ENCODE results near the gene HSPA12B.

The HSPA12B gene

GRCh38 chr20:3730803-3731672 lies 1.4 kb upstream of the HSPA12B start:
- no peak for DNase-seq

- no peak for DNase-seq
These were observed 550 bp upstream of the HSPA12B start for GRCh38 chr20:3731944-3732326.

DNA sequence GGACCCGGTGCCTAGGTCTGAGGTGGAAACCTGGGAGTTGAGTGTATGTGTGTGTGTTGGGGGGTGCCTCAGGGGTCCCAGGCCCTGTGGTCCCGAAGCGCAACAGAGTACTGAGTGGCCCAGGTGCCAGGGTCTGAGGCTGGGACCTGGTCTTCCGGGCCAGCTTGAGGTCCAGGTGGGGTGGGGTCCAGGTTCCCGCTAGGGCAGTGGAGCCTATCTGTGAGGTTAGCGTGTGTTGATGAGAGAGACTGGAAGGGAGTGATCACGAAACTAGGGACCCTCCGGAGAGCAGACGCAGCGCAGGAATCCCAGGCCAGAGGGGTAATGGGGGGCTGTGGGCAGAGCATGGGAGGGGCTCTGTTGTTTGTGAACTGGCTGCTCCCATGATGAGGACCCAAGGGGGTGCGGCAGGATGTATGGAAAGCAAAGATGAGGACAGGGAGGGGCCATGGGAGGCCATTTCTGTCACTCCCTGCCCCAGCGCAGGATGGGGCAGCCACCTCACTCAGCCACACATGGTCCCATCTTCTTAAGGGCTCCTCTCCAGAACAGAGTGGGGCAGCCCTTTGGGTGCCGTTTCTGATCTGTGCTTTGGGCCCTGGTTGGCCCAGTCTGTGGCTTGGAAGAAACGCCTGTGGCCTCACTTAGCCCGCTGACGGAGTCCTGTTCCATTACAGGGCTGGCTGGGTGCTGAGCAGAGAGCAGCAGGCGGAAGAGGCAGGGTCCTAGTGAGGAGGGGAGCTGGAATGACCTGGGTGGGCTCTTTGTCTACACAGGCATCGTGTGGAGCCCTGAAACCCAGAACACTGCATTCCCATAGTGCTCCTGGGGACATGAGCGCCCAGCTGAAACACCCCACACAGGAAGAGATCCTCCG lies 872 bp downstream of the HSPA12B start:
- DNase-seq = no peak

- DNase-seq = peak; percentile 35
These were observed 1.8 kb downstream of the HSPA12B start for GRCh38 chr20:3734111-3734843.

- no peak for DNase-seq
These were observed 3.3 kb downstream of the HSPA12B start for GRCh38 chr20:3735768-3736167.

GRCh38 chr20:3738111-3739053 lies 5.9 kb downstream of the HSPA12B start:
- no peak for DNase-seq

GRCh38 chr20:3739054-3739925 lies 6.8 kb downstream of the HSPA12B start:
- no peak for DNase-seq

GRCh38 chr20:3739926-3740451 lies 7.5 kb downstream of the HSPA12B start:
- no peak for DNase-seq

DNA sequence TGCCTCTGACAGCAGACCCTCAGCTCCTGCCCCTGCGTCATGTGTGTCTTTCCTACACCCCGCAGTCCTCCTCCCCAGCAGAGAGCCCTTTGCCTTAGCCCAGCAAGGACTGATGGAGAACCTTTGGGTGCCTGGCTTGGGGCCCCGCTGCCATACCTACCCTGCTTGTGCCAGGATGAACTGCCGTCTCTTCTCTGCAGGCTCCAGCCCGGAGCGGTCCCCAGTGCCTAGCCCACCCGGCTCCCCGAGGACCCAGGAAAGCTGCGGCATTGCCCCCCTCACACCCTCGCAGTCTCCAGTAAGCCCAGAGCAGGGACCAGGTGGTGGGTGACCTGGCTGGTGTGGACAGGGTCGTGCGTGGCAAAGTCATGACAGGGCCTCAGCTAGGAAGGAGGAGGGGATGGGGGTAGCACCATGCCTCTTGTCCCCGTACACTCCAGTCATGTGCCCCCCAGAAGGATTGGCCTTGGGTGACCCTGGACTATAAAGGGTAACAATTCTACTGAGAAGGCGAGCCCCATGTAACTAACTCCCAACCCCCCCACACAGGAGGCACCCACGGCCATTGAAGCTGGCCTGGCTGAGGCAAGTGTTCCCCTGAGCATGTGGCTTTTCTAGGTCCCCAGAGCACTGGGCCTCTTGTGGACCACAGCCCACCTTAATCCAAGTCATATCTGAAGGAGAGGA lies 8.3 kb downstream of the HSPA12B start:
- DNase-seq = no peak

- no peak for DNase-seq
These were observed 9.5 kb downstream of the HSPA12B start for GRCh38 chr20:3741836-3742458.

DNA sequence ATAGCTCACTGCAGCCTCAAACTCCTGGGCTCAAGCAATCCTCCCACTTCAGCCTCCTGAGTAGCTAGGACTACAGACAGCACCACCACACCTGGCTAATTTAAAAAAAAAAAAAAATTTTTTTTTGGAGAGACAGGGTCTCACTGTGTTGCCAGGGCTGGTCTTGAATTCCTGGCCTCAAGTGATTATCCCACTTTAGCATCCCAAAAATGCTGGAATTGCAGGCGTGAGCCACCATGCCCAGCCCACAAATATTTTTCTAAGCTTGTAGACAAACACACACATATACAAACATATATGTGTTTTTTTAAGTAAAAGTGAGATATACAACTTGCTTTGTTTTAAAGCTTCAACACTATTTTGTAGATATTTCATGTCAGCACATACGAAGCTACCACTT lies 10.8 kb downstream of the HSPA12B start:
- DNase-seq = no peak

DNA sequence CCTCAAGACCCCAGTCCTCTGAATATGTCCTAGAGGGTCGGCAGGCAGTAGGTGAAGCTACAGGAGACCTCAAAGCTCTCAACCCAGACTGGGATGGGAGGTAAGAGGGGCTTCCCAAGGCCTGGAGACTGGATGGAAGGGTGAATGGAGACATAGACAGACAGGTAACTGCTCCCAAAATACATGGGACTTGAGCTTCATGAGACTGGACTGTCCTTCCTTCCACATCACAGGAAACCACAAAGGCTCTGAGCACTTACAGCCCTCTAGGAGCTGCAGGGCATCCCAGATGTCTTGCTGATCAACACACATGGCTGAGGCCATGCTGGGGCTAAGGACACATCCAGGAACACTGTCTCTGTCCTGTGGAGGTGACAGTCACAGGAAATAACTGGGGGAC lies 11.6 kb downstream of the HSPA12B start:
- DNase-seq = no peak

DNA sequence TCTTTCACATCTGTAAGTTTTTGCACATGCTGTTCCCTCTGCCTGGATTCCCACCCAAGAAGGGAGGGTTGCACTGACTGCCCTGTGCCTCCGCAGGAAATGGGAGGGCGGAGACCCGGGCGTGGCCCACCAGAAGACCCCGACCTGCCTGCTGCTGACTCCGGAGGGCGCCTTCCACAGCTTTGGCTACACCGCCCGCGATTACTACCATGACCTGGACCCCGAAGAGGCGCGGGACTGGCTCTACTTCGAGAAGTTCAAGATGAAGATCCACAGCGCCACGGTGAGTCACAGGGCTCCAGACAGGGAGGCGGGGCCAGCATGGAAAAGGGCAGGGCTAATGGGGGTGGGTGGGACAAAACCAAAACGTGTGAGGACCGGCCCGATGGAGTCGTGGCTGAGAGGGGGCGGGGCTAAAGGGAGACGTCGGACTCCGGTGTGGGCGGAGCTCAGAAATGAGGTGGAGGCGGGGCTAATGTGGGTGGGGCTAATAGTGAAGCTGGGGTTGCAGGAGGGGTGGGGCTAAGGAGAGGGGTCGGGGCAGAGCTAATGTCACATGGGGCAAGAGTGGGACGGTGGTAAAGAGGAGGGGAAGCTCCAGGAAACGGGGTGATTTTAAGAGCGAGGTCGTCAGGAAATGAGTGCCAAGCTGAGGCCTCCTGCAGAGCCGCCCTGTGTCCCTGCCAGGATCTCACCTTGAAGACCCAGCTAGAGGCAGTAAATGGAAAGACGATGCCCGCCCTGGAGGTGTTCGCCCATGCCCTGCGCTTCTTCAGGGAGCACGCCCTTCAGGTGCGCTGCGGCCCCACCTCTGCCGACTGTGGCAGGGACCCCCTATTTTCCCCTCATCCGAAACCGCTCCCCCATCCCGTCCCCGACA lies 12.6 kb downstream of the HSPA12B start:
- DNase-seq = no peak

DNA sequence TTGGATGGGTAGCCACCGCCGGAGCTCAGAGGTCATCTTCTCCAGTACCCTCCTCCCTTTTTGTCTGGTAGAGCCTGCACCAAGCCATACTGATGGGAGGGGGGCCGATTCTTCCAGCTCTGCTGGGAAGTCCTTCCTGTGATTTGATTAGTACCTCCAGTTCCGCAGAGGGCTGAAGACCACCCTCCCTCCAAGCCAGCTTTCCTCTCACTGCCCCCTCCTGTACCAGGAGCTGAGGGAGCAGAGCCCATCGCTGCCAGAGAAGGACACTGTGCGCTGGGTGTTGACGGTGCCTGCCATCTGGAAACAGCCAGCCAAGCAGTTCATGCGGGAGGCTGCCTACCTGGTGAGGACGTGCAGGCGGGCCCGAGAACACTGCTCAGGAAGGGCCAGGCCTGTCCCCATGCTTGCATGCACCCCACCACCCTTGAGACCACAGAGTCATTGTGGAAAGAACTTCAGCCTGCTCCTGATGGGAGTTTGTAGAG lies 13.2 kb downstream of the HSPA12B start:
- DNase-seq = no peak

DNA sequence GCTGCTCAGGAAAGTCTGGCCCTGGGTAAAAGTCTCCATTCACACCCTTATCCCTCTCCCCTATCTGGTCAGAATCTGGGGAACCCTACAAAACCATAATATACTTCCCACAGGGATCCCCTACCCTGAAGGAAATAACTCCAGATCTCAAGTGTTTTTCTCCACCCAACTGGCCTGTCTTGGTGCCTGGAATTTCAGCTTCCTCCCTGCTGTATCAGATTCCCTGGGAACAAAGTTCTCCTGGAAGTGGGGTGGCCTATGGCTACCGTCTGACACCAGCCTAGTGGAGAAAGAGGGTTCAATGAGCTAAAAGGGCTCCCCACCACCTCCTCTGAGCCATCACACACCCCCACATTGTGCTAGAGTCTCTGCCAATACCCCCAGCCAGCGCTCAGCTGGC lies 15.0 kb downstream of the HSPA12B start:
- no peak for DNase-seq

DNA sequence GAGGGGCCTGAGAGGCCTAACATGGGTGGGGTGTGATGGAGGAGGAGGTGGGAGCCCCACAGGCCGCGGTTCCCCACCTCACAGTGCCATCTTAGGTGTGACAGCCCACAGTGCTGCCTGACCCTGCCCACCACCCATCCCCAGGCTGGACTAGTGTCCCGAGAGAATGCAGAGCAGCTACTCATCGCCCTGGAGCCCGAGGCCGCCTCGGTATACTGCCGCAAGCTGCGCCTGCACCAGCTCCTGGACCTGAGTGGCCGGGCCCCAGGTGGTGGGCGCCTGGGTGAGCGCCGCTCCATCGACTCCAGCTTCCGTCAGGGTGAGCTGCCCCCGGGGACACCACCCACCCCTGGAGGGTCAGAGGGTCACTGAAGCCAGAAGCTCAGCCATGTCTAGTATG lies 15.6 kb downstream of the HSPA12B start:
- DNase-seq = no peak

DNA sequence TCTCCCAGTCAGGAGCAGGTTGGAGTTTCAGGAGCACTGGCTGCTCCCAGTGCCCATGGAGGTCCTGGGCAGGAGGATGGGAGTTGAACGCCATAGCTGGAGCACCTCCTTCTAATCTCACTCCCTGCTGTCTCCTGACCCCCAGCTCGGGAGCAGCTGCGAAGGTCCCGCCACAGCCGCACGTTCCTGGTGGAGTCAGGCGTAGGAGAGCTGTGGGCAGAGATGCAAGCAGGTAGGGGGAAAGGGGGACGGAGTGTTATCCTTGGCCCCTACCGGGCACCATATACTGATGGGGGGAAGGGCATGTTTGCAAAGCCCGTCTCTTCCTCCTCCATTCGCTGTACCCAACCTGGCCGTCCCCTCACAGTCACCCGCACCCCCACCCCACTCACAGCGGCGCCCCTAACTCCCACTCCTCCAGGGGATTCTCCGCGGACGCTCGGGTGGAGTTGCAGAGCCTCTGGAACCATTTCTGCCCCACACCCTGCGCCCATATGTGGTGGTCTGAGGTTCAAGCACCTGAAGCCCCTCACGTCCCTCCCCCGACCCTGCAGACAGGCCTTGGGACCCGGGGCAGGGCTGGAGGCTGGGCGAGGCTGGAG lies 16.7 kb downstream of the HSPA12B start:
- no peak for DNase-seq
